T1000 (cell line): ENCODE data around the gene SEMA4B.

Experiments used
- DNase-seq: peaks from one replicate; lab custom pipeline; 2025; ENCODE audit warnings: mixed read lengths; lab: John Stamatoyannopoulos, UW

Gene SEMA4B

GRCh38 chr15:90225504-90226234 lies 24.5 kb downstream of the SEMA4B start:
- no peak for DNase-seq

- DNase-seq = no peak
Observed at GRCh38 chr15:90227336-90227735, 26.2 kb downstream of the SEMA4B start.

GRCh38 chr15:90227816-90228772 lies 27.0 kb downstream of the SEMA4B start:
- DNase-seq = no peak

- DNase-seq = no peak
Observed at GRCh38 chr15:90228960-90229359, 27.8 kb downstream of the SEMA4B start.

GRCh38 chr15:90230071-90230494 lies 29.0 kb downstream of the SEMA4B start:
- no peak for DNase-seq

GRCh38 chr15:90230610-90231009 lies 29.5 kb downstream of the SEMA4B start:
- DNase-seq = no peak

- DNase-seq = no peak
Observed at GRCh38 chr15:90231028-90232017, 30.2 kb downstream of the SEMA4B start.

- no peak for DNase-seq
Observed at GRCh38 chr15:90232196-90232595, 31.1 kb downstream of the SEMA4B start.

- no peak for DNase-seq
Observed at GRCh38 chr15:90232941-90233386, 31.8 kb downstream of the SEMA4B start.

- peak; percentile 95 for DNase-seq
Observed at GRCh38 chr15:90233387-90234095, 32.4 kb downstream of the SEMA4B start, which contains the start of gene CIB1. Gene CIB1, minus strand, starts transcription at chr15:90233941. Its CDS starts 56 bp downstream, at chr15:90233885.

GRCh38 chr15:90234096-90234988 lies 33.2 kb downstream of the SEMA4B start, which contains the start of gene GDPGP1:
Gene GDPGP1, plus strand, starts transcription at chr15:90234209. Its CDS starts 6,700 bp downstream, at chr15:90240909.
- no peak for DNase-seq

GRCh38 chr15:90239371-90239770 lies 38.2 kb downstream of the SEMA4B start:
- DNase-seq = no peak

- no peak for DNase-seq
Observed at GRCh38 chr15:90240856-90241255, 39.7 kb downstream of the SEMA4B start.

GRCh38 chr15:90241343-90242192 lies 40.4 kb downstream of the SEMA4B start:
- DNase-seq = no peak

GRCh38 chr15:90243943-90244639 lies 43.0 kb downstream of the SEMA4B start:
- no peak for DNase-seq

GRCh38 chr15:90248789-90249202 lies 47.7 kb downstream of the SEMA4B start:
- no peak for DNase-seq

- peak; percentile 83 for DNase-seq
Observed at GRCh38 chr15:90249203-90249863, 48.2 kb downstream of the SEMA4B start, which contains the start of gene TTLL13. Gene TTLL13, plus strand, starts transcription at chr15:90249556. Its CDS starts 1,075 bp downstream, at chr15:90250631.
